Upper lobe of left lung (tissue), 4 donors: ENCODE measurements around the gene DCBLD1.

Source experiments
- EP300 ChIP-seq, 4 donors: sonication (generic); formaldehyde crosslinking; IDR thresholded peaks; one replicate each; pipeline ENCODE4 v1.5.1; 2017; ENCODE audit warnings: antibody characterized with exemption in 4 of 4, control low read depth in 2 of 4
- POLR2A ChIP-seq, 4 donors: fragments of 450-650 bp; IDR thresholded peaks; one replicate each; pipeline ENCODE4 v1.5.1; 2016 to 2017; ENCODE audit warnings: antibody characterized with exemption in 4 of 4, mild to moderate bottlenecking in 2 of 4
- POLR2AphosphoS5 ChIP-seq, 2 donors: sonication (generic); formaldehyde crosslinking; IDR thresholded peaks; one replicate each; pipeline ENCODE4 v1.5.1; 2017; ENCODE audit warnings: antibody characterized with exemption in 2 of 2
- TF ChIP-seq, protein P1 (sequence below), 6 experiments: fragments of 450-650 bp in 4 of 6; fragments of 200-600 bp in 2 of 6; sonication (generic) in 2 of 6; IDR thresholded peaks; one replicate each; pipeline ENCODE4 v1.5.1; 2016 to 2019; ENCODE audit warnings: antibody characterized with exemption in 6 of 6

GRCh38 chr6:117531346-117531745 is 48.9 kb downstream of the DCBLD1 start:
- TF ChIP-seq, protein P1, sequence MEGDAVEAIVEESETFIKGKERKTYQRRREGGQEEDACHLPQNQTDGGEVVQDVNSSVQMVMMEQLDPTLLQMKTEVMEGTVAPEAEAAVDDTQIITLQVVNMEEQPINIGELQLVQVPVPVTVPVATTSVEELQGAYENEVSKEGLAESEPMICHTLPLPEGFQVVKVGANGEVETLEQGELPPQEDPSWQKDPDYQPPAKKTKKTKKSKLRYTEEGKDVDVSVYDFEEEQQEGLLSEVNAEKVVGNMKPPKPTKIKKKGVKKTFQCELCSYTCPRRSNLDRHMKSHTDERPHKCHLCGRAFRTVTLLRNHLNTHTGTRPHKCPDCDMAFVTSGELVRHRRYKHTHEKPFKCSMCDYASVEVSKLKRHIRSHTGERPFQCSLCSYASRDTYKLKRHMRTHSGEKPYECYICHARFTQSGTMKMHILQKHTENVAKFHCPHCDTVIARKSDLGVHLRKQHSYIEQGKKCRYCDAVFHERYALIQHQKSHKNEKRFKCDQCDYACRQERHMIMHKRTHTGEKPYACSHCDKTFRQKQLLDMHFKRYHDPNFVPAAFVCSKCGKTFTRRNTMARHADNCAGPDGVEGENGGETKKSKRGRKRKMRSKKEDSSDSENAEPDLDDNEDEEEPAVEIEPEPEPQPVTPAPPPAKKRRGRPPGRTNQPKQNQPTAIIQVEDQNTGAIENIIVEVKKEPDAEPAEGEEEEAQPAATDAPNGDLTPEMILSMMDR (IDR thresholded peaks at IDR 0.05) = no peak
- TF ChIP-seq POLR2AphosphoS5 (IDR thresholded peaks at IDR 0.05) (no peak), POLR2A (IDR thresholded peaks at IDR 0.05) (no peak), EP300 (IDR thresholded peaks at IDR 0.05) (no peak)
